Sigmoid colon (tissue), 3 donors: ENCODE data around the gene GDF15.

Source experiments
- CTCF ChIP-seq, 4 experiments: fragments of 450-650 bp in 3 of 4; fragments of 200-600 bp in 1 of 4; IDR thresholded peaks; one replicate each; pipeline ENCODE4 v1.5.1; 2016 to 2019; ENCODE audit warnings: antibody characterized with exemption in 4 of 4, mild to moderate bottlenecking in 3 of 4, moderate library complexity in 2 of 4
- POLR2A ChIP-seq, 2 donors: fragments of 450-650 bp; IDR thresholded peaks; one replicate each; pipeline ENCODE4 v1.6.1; 2016; ENCODE audit warnings: antibody characterized with exemption in 2 of 2, mild to moderate bottlenecking in 2 of 2, moderate library complexity in 2 of 2

GRCh38 chr19:18351544-18351943 is 34.4 kb upstream of the GDF15 start:
- TF ChIP-seq CTCF (IDR thresholded peaks at IDR 0.05): no peak
- no peak for TF ChIP-seq POLR2A (IDR thresholded peaks at IDR 0.05)
